Urinary bladder (tissue), 4 donors: ENCODE measurements around the gene SERPINE3. TPM values are rescaled to one million over a fixed set of nuclear protein-coding genes. Genes with fewer than 3 reads are reported as not detected.

Experiments used
- DNase-seq: peaks from one replicate; pipeline ENCODE4 v3.0.0-alpha.2; 2015; ENCODE audit errors: extremely low spot score
- H3K27ac ChIP-seq: one replicate; pipeline ENCODE4 v1.5.1; 2013; ENCODE audit warnings: low read depth, mild to moderate bottlenecking, moderate library complexity
- H3K36me3 ChIP-seq: one replicate; pipeline ENCODE4 v1.6.1; 2013; ENCODE audit warnings: mild to moderate bottlenecking, moderate library complexity; ENCODE audit not compliant: insufficient read depth
- H3K4me1 ChIP-seq: one replicate; pipeline ENCODE4 v1.6.1; 2013; ENCODE audit warnings: mild to moderate bottlenecking, moderate library complexity; ENCODE audit not compliant: insufficient read depth
- H3K4me3 ChIP-seq: one replicate; pipeline ENCODE4 v1.5.1; 2013; ENCODE audit warnings: low read depth, low read length
- WGBS: extraction: QIAGEN DNeasy Blood & Tissue Kit; methylation state at CpG from one replicate; pipeline ENCODE4 v1.1.7; 2013; 5-methylcytosine and 5-hydroxymethylcytosine counted together
- polyA plus RNA-seq: library from polyadenylated mRNA; stranded (reverse); fragments of 200-250 nt; gene quantifications from one replicate; pipeline ENCODE4 v1.2.3, GENCODE V29; 2013
- small RNA-seq: library from RNA; depleted of rRNA; stranded (forward); fragments of <200 nt; gene quantifications from one replicate; pipeline ENCODE3, GENCODE V24; 2014
- total RNA-seq: library from RNA; depleted of rRNA; stranded (reverse); fragments of >200 nt; gene quantifications from one replicate; pipeline ENCODE4 v1.2.3, GENCODE V29; 2014
- donor health status: healthy with polysubstance abuse.
- donor health status: healthy.

SERPINE3 gene
- total and polyA plus RNA-seq, 2 donors: 0.16 TPM; not detected in 1

DNA sequence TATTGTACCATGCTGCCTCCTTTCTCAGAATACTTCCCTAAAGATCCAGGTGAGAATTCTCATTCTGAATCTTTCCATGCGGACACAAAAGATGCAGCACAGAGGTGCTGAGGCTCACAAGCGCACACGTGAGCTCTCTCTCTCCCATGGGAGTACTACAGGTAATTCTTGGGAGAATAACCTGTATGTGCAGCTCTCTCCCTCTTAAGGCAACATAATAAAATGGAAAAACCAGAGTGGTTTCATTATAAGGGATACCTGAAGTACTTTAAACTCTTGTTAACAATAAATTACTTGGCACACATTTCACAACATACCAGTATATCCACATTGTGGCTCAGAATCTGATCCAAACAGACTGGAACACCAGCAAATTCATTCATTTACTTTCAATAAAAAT lies 72.9 kb downstream of the SERPINE3 start:
- no peak for DNase-seq
- no peak overlapping the region for H3K4me3 ChIP-seq
- WGBS: 94% methylated on average over 3 of the region's 3 CpGs
- no peaks in the 10 kb centered on the region for H3K36me3 ChIP-seq
- peaks cover 2% of the 10 kb centered on the region for H3K4me1 ChIP-seq
- no peak overlapping the region for H3K27ac ChIP-seq

Small RNA genes lying within 50 kb of the gene (small RNA-seq; reads per million reads assigned to genes)
- gene MIR5693: not detected

Other genes with a start within 250 kb of the SERPINE3 start
- not detected for gene C13orf42, start 228.4 kb upstream of the SERPINE3 start, total RNA-seq
- gene C13orf42, start 228.4 kb upstream of the SERPINE3 start, polyA plus RNA-seq: not detected
- gene FAM124A, start 117.3 kb upstream of the SERPINE3 start, total RNA-seq: 1.9 TPM
- 5.9 TPM for gene FAM124A, start 117.3 kb upstream of the SERPINE3 start, polyA plus RNA-seq
- 74.8 TPM for gene INTS6, start 113.3 kb downstream of the SERPINE3 start, total RNA-seq
- gene INTS6, start 113.3 kb downstream of the SERPINE3 start, polyA plus RNA-seq: 14.0 TPM
- 14.5 TPM for gene WDFY2, start 244.8 kb downstream of the SERPINE3 start, total RNA-seq
- gene WDFY2, start 244.8 kb downstream of the SERPINE3 start, polyA plus RNA-seq: 5.2 TPM